GM21528 (cell line): Measurements from ENCODE around the gene NID1.
A peak's percentile ranks its signal among the peaks of the same experiment; 100 is the strongest.

Experiments
- ATAC-seq: cut with Tn5 transposase; IDR thresholded peaks from one replicate; pipeline ENCODE4 v1.9.1; 2021; ENCODE audit warnings: mild to moderate bottlenecking, moderate library complexity; ENCODE audit not compliant: unreplicated experiment, low FRiP score

The NID1 gene

GRCh38 chr1:236066828-236067386, 2.0 kb upstream of the NID1 start:
- peak; percentile 82 for ATAC-seq

DNA sequence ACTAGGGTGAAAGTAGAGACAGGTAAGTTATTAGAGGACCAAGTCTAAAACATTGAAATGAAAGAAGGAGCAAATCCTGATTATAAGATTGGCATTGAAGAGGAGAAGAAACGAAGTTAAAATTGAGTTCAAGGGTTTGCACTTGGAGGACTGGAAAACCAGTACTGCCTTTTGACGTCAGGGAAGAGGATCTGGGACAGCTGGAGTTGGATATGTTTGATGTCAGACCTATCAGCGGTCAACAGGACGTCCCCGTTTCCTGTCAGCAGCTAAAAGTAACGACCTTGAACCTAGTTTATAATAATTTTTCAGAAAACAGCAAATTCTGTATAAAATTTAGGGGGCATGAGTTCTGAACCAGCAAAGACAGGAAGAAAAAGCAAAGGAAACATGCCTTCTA, 1.2 kb upstream of the NID1 start:
- ATAC-seq = no peak

GRCh38 chr1:236065509-236066005, 667 bp upstream of the NID1 start:
- ATAC-seq = no peak

DNA sequence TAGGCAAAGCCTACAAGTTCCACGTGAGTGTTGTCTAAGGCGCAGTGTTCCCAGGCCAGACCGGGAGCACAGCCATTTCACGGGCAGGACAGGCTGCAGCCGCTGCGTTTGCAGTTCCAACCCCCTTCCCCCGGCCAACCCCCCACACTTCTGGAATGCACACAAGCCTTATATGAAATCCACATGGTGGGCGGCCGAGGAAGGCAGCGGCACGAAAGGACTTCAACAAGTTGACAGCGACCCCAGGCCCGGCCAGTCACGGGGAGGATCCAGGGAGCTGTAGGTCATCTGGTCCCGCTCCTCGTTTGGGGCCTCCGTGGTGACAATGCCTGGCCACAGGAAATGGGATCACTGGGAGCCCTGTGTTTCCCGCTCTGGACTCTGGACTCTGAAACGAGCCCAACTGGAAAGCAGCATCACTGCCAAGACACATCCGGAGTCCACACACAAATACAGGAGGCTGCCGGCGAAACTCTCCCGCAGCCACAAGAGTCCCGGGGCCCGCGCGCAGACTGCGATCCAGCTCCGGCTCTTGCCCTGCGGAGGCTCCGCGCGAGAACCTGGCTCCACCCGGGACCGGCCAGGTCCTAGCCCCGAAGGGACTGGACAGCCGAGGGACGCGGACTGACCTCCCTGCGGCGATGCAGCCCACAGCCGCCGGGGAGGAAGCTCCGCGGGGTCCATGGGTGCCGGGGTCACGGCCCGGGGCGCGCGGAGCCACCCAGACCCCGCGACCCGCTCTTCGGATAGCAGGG, 794 bp downstream of the NID1 start:
- no peak for ATAC-seq

GRCh38 chr1:236063551-236063918, 1.4 kb downstream of the NID1 start:
- ATAC-seq = no peak

DNA sequence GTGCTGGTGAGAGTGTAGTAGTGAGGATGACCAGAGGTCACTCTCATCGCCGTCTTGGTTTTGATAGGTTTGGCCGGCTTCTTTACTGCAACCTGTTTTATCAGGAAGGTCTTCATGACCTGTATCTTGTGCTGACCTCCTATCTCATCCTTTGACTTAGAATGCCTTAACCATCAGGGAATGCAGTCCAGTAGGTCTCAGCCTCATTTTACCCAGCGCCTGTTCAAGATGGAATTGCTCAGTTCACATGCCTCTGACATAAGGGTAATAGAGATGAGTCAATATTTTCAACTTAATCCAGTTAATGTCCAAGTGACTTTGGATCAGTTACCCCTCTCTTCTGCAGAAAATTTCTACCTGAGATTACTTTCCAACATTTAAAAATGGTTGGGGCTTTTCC, 4.6 kb downstream of the NID1 start:
- ATAC-seq = no peak

GRCh38 chr1:236059011-236059410, 5.9 kb downstream of the NID1 start:
- no peak for ATAC-seq

DNA sequence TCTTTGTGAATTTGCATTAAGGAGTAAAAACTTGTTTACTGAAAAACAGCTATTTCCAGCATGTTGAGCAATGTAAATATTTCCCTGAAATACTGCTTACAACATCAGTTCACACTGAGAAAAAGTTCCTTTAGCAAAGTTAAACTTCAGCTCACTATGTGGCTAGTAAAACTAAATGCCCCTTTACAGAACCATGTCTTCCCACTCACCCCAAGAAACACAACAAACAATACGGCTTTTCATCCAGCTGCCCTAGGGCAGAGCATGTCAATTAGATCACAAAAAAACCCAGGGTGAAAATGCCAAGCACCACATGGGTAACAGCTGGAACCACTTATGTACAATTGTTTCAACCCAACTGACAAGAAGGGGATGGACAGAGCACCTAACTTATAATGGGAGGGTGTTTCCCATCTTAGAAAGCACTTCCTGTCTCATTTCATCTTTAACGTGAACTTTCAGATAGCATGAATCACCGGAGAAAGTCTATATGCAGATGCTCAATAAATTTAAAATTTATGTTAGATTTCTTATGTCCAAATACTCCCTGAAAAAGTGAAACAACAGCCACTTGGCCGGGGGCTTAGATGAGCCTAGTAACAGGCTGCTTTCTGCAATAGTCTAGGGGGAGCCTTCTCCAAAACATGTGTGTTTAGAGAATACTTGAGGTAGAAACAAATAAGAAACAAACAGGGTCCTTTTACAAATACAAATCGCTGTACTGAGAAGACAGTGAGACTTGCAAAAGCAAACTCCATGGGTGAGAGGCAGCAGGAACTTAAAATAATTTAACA, 6.6 kb downstream of the NID1 start:
- peak; percentile 75 for ATAC-seq

DNA sequence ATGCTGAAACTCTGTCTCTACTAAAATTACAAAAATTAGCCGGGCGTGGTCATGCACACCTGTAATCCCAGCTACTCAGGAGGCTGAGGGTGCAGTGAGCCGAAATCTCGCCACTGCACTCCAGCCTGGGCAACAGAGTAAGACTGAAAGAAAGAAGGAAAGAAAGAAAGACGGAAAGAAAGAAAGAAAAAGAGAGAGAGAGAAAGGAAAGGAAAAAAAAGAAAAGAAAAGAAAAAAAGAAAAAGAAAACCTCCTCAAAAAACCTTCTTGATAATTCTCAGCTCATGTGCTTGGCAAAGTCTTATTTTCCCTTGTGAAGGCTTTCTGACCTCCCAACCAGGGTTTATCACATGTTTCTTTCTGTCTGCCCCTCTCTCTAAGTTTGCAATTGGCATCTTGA, 7.3 kb downstream of the NID1 start:
- no peak for ATAC-seq

GRCh38 chr1:236052232-236052993, 12.5 kb downstream of the NID1 start:
- ATAC-seq = no peak

DNA sequence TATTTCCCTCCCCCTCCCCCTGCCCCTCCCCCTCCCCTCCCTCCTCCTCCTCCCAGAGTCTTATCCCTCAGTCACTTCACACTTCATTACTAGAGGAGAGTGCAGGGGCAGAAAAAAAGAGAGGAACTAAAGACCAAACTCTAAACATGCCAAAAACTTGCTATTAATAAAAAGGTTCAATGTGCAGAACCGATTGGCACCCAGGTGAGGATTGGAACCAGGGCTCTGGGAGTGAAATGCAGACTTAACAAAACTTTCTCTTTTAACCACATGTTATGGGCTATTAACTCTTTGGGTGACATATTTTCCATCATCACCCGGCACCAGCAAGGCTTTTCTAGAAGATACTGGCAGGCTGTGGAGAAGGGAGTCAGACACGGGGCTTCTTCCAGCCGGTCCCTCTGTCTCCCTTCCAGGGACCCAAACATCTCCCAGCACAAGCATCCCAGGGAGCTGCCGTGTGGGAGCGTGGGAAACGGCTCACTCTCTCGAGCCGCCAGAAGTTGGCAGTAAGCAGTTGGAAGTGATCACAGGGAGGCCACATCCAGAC, 13.6 kb downstream of the NID1 start:
- ATAC-seq = no peak

GRCh38 chr1:236045771-236046170, 19.1 kb downstream of the NID1 start:
- no peak for ATAC-seq

- no peak for ATAC-seq
Measured at GRCh38 chr1:236044341-236044740, 20.5 kb downstream of the NID1 start.

DNA sequence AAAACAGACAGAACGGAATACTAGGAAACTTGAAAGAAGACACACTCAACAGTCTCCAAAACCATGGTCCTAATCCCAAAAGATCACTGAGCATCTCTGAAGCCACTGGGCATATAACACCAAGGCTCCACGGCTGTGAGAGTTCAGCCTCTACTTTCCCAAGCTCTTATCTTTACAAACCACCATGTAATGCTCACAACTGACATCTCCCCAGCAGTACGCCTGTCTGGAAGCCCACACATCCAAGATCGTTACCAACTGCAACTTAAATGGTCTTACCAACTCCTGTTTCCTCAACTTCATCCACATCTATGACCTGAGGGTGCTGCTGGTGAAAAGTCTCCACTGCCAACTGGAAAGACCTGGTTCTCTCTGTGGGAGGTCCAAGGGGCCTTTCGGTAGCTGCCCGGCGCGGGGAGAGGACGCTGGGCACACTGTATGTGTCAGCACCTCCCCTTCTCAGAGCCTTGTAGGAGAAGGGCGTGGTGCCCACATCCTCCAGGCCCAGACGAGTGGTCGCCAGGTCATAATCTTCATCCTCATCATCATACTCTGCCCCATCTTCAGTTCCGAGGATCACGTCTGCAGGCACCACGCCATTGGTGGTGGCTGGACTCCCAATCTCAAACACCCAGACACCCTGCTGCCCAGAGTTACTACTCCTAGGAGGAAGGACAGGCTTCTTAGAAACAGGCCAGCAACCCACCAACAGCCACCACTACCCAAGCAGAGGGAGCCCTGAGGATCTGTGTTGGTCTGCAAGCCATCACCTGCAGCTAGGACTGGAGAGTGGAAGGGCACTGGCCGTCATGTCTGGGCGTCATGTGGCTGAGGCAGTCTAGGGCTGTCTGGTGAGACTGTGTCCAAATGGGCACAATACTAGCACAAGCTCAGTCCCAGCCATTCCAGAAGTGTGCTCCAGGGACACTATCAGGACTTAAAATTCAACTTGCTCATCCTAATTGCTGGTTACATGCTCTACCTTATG, 23.0 kb downstream of the NID1 start:
- no peak for ATAC-seq

GRCh38 chr1:236039740-236040685, 24.9 kb downstream of the NID1 start:
- ATAC-seq = no peak

DNA sequence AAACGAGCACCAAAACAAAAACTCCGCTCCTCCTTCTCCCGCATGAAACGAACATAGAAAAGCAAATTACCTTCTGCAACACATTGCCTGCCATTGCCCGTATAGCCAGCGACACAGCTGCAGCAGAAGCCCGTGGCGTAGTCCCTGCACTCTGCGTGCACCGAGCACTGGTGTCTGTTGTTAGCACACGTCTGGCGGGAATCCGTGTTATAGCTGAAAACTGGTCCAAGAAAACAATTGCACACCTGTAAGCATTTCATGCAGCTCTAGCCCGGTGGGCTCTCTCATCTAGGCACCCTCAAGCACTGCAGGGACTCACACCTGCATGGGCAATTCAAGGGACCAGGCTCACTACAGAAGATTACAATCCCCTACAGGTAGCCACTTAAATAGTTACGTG, 26.9 kb downstream of the NID1 start:
- no peak for ATAC-seq

GRCh38 chr1:236035681-236036101, 29.2 kb downstream of the NID1 start:
- ATAC-seq = no peak

DNA sequence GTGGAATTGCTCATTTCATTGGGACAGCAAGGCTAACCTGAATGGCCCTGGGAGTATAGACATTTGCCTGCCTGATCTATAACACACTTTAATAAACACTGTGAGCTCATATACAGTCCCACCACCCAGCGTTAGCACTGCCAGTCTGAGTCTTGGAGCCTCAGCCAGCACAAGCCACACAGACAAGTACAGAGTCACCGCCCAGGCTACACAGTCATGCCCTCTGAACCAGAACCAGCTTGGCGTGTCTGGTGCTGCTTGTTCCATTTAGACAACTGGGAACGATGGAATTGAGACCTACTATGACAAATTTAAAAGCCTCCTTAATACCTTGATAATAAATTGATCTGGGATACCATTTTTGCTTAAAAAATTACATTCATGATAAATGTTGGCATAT, 31.6 kb downstream of the NID1 start:
- no peak for ATAC-seq
